Stimulated activated CD8-positive, alpha-beta memory T cell treated with anti-CD3 and anti-CD28 coated beads, Interleukin-15, amount 100 ng/mL, for 48 hours (primary cell): ENCODE results near the gene ZBTB5.
"Not testable (repeated sequence)": the region's sequence is repeated elsewhere in the genome, so short reads cannot be mapped to it uniquely, and the experiment has no call there.

Experiments
- DNase-seq, 2 donors: peaks; one replicate each; pipeline ENCODE4 v3.0.0-alpha.2; 2020; ENCODE audit warnings: low read depth in 2 of 2

The ZBTB5 gene

GRCh38 chr9:37449862-37450632 lies 15.2 kb downstream of the ZBTB5 start:
- no peak for DNase-seq

DNA sequence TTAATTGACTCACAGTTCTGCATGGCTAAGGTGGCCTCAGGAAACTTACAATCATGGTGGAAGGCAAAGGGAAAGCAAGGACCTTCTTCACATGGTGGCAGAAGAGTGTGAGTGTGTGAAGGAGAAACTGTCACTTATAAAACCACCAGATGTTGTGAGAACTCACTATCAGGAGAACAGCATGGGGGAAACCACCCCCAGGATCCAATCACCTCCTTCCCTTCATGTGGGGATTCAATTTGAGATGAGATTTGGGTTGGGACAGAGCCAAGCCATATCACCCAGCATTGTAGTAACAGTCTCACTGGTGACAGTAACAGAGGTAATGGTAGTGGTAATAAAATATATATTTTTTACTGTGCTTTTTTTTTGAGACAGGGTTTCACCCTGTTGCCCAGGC lies 18.1 kb downstream of the ZBTB5 start:
- DNase-seq = no peak

DNA sequence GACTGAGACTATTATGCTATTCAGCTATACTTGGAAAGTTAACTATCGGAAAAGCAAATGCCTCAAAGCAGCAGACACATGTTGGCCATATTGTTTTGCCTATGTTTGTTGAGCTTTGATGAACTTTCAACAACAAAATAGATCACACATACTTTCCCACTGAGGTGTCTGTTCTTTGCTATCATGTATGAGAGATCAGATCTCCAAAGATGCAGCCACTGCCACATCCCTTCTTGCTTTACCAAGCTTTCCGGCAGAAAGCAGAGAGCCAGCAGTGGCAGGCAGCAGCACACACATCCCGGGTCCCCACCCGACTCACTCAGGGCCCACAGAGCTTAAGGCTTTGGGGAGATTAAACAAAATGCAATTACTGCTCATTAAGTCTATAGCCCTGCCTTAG lies 18.8 kb downstream of the ZBTB5 start:
- no peak for DNase-seq

GRCh38 chr9:37445832-37446231 lies 19.4 kb downstream of the ZBTB5 start:
- no peak for DNase-seq

GRCh38 chr9:37444890-37445289 lies 20.4 kb downstream of the ZBTB5 start:
- no peak for DNase-seq

GRCh38 chr9:37443566-37443965 lies 21.7 kb downstream of the ZBTB5 start:
- DNase-seq = no peak

GRCh38 chr9:37442556-37442955 lies 22.7 kb downstream of the ZBTB5 start:
- DNase-seq = no peak

- no peak for DNase-seq
These were observed 23.4 kb downstream of the ZBTB5 start for GRCh38 chr9:37441776-37442370.

DNA sequence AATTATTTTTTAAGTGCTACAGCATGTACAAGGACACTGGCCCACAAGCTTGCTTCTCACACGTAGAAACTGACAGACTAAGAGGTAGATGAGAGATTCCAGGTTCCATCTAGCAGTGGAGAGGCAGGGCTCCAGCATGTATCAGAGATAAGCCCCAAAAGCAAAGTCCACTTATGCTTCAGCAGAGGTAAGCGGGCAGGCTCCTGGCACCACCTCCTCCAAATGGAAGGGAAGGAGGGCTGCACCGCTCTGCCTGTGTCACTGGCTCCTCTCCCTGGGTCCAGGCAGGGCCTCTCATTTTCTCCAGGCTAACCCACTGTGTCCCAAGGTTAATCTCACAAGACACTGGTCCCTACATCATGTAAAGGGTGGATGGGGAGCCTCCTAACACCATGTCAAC lies 26.9 kb downstream of the ZBTB5 start:
- DNase-seq = no peak

GRCh38 chr9:37437621-37438020 lies 27.6 kb downstream of the ZBTB5 start:
- DNase-seq = no peak

DNA sequence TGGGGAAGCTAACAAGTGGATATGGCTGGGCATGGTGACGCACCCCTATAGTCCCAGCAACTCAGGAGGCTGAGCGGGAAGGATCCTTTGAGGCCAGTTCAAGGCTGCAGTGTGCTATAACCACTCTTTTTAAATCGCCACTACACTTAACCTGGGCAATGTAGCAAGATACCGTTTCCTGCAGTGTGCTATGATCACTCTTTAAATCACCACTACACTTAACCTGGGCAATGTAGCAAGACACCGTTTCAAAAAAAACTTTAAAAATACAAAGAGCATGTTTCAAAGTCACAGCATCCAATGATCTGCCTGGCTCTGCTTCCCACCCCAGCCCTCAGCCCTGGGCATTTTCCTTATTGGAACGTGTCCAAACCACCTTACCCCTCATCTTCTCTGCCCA lies 28.2 kb downstream of the ZBTB5 start:
- no peak for DNase-seq

- DNase-seq = no peak
These were observed 28.7 kb downstream of the ZBTB5 start for GRCh38 chr9:37436540-37436939.

GRCh38 chr9:37433867-37434371 lies 31.3 kb downstream of the ZBTB5 start:
- no peak for DNase-seq

DNA sequence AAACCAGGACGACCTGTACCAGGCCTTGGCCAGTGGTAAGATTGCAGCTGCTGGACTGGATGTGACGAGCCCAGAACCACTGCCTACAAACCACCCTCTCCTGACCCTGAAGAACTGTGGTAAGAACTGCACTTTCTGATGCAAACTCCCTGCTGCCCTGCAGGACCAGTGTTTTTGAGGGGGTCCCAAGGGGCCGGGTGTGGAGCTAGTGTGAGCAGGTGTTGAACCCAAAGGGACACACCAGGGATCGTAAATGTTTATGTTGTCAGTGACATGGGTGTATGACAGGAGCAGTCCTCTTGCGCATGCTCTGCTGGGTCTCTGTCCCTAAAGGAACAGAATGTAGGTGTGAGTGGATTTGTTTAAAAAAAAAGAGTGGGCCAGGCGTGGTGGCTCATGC lies 33.2 kb downstream of the ZBTB5 start:
- DNase-seq = no peak

- no peak for DNase-seq
These were observed 34.2 kb downstream of the ZBTB5 start for GRCh38 chr9:37430841-37431597.

DNA sequence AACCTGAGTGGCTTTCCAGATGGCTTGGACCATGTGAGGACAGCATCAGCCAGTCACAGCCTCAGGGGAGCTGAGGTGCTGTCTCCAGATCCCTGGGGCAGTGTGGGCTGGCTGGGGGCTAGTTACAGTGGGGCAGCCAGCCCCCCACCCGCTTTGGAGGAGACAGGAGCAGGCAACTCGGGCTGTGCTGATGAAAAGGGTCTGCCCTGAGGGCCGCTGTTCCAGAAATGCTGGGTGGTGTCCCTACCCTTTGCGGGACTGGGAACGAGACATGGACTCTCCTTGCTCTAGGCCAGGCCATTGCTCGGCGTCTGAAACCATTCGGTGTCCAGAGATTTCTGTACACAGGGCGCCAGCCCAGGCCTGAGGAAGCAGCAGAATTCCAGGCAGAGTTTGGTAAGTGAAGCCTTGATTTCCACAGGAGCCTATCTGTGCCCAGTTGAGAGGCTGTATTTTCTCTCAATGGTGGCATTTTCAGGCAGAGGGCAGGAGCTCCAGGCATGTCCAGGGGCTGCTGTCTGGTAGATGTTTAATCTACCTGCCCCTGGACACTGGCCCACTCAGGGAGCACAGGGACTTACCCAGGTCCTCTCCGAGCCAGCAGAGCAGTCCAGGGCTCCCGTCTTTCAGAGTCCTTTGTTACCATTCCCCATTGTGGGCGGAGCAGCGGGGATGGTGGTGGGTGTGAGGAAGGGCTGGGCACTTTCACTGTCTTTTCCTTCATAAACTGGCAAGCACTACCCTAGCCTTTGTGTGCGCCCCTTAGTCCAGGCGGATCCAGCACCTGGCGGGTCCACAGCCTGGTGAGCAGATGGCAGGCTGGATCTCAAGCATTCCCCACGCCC lies 35.6 kb downstream of the ZBTB5 start:
- DNase-seq = no peak

- no peak for DNase-seq
These were observed 36.9 kb downstream of the ZBTB5 start for GRCh38 chr9:37428345-37428744.

- DNase-seq = no peak
These were observed 38.4 kb downstream of the ZBTB5 start for GRCh38 chr9:37426846-37427245.

DNA sequence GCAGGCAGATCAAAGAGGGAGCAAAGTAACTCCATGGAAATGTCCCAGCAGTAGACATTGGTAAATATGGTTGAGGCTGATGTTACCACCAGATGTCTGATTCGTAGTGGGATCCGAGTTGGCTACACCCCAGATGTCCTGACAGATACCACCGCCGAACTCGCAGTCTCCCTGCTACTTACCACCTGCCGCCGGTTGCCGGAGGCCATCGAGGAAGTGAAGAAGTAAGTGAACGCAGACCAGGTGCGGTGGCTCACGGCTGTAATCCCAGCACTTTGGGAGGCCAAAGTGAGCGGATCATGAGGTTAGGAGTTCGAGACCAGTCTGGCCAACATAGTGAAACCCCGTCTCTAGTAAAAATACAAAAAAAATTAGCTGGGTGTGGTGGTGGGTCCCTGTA lies 38.8 kb downstream of the ZBTB5 start:
- DNase-seq = not testable (repeated sequence)

GRCh38 chr9:37425298-37425752 lies 39.9 kb downstream of the ZBTB5 start:
- DNase-seq = no peak

DNA sequence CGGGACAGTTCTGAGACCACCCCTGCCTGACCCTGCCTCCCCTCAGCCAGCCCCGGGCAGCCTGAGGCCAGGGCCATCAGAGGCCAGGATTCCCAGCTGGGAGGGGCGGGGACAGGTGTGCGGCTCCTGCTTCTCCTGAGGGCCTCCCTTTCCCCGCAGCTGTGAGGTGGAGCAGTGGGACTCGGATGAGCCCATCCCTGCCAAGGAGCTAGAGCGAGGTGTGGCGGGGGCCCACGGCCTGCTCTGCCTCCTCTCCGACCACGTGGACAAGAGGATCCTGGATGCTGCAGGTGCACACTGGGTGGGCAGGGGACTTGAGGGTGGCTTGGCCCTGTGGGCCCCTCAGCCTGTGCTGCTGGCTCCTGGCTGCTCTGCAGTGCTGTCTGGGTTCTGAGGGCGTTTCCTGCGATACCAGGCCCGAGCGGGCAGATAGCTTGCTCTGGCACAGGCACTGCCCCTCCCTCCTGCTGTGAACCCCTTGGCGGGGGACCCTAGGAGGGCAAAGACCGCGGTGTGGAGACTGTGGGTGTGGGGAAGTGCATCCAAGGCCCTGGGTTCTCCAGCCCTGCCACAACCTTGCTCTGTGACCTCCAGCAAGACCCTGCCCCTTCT lies 40.5 kb downstream of the ZBTB5 start:
- no peak for DNase-seq
